K562 (cell line): ENCODE data around the gene MORC1. TPM values are rescaled to one million over a fixed set of nuclear protein-coding genes. Genes with fewer than 3 reads are reported as not detected.

ENCODE experiments used
- CHD7 ChIP-seq: fragments of 200-600 bp; sonication (generic); IDR thresholded peaks from one replicate; pipeline ENCODE4 v1.6.1; 2012; ENCODE audit warnings: mild to moderate bottlenecking, low read depth, low read length, inconsistent platforms
- FOXK2 ChIP-seq, 2 experiments: fragments of 450-650 bp; IDR thresholded peaks in 1 of 2; conservative IDR thresholded peaks in 1 of 2; 2 replicates each; pipeline ENCODE4 v1.6.1; 2016; ENCODE audit warnings: low read depth in 2 of 2, mild to moderate bottlenecking in 1 of 2
- KLF16 ChIP-seq: IDR thresholded peaks from 2 replicates; pipeline ENCODE4 v1.6.1; 2016; ENCODE audit warnings: antibody characterized with exemption
- ZNF24 ChIP-seq: fragments of 450-650 bp; IDR thresholded peaks from 2 replicates; pipeline ENCODE4 v1.6.1; 2016
- ZNF444 ChIP-seq: fragments of 250-450 bp; sonication (Bioruptor Pico); IDR thresholded peaks from 2 replicates; pipeline ENCODE4 v1.4.0; 2020; ENCODE audit warnings: mild to moderate bottlenecking, moderate library complexity
- ZNF445 ChIP-seq: fragments of 250-450 bp; sonication (Bioruptor Pico); IDR thresholded peaks from 2 replicates; pipeline ENCODE4 v1.4.0; 2020; ENCODE audit warnings: low read depth, mild to moderate bottlenecking, moderate library complexity
- polyA plus RNA-seq, 8 experiments: library from polyadenylated mRNA; depleted of rRNA in 4 of 8; stranded (reverse) in 5 of 8; unstranded in 3 of 8; fragments of >200 nt; fragmentation: Nextera tagmentation in 2 of 8; fragmentation: Illumina TruSeq in 1 of 8; extraction: Ambion mirVana in 2 of 8; extraction: Trizol in 1 of 8; gene quantifications; 2 replicates each; pipeline versions ENCODE4 v1.2.1 to v1.2.3, GENCODE V29; 2011 to 2014; ENCODE audit warnings: inconsistent platforms in 1 of 8, missing spikeins in 1 of 8
- total RNA-seq, 7 experiments: library from RNA; depleted of rRNA in 6 of 7; stranded (reverse); fragments of >200 nt in 6 of 7; fragmentation: Illumina TruSeq in 2 of 7; extraction: Trizol in 2 of 7; gene quantifications; 2 replicates each; pipeline versions ENCODE4 v1.2.1 to v1.2.3, GENCODE V29; 2011 to 2021; ENCODE audit warnings: low replicate concordance in 1 of 7

MORC1 gene
- total and polyA plus RNA-seq, 9 of the 15 experiments (the other 6 are each of a cell fraction or from before 2014, with no cell fraction given), result 0.08 to 0.41 (median 0.30) TPM; not detected in 1

- TF ChIP-seq CHD7 (no peak), FOXK2 (conservative IDR thresholded peaks at IDR 0.05 in 1 of 2, IDR thresholded peaks at IDR 0.05 in 1 of 2; ENCODE audit: low read depth in 2 of 2) (no peak), KLF16 (no peak), ZNF24 (no peak), ZNF445 (CRISPR knock-in tag) (no peak), ZNF444 (CRISPR knock-in tag) (no peak)
Observed at GRCh38 chr3:109089265-109089664, 28.7 kb downstream of the MORC1 start (continued).
